ENCODE data around the gene LRP1. TPM values are rescaled to one million over a fixed set of nuclear protein-coding genes. Genes with fewer than 3 reads are reported as not detected.

The LRP1 gene
- total RNA-seq, 1 donor from 2014 or later, result 24.7 TPM

DNA sequence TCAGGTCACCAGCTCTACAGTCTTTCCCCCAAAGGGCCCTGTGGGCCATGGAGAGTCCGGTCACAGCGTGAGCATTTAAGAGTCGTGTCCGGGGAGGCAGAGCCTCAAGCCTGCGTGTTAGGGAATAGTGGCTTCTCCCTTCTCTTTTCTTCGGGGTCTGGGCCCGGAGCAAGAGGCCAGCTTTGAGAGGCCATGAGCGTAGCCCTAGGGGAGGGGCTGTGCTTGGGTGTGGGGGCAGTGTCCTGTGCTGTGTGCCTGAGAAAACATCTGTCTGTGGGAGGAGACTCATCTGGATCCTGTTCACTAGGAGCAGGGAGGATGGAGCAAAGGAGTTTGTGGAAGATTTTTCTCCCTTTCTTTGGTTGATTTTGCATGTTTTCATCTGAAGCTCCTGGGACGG, 13.8 kb downstream of the LRP1 start:
- no peaks in the 10 kb centered on the region for H3K9me3 Mint-ChIP-seq (ENCODE audit: unreplicated experiment)
- H3K36me3 Mint-ChIP-seq (ENCODE audit: low read depth, unreplicated experiment), result peaks cover 11% of the 10 kb centered on the region
- TF ChIP-seq, protein P1, sequence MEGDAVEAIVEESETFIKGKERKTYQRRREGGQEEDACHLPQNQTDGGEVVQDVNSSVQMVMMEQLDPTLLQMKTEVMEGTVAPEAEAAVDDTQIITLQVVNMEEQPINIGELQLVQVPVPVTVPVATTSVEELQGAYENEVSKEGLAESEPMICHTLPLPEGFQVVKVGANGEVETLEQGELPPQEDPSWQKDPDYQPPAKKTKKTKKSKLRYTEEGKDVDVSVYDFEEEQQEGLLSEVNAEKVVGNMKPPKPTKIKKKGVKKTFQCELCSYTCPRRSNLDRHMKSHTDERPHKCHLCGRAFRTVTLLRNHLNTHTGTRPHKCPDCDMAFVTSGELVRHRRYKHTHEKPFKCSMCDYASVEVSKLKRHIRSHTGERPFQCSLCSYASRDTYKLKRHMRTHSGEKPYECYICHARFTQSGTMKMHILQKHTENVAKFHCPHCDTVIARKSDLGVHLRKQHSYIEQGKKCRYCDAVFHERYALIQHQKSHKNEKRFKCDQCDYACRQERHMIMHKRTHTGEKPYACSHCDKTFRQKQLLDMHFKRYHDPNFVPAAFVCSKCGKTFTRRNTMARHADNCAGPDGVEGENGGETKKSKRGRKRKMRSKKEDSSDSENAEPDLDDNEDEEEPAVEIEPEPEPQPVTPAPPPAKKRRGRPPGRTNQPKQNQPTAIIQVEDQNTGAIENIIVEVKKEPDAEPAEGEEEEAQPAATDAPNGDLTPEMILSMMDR (IDR thresholded peaks at IDR 0.05; ENCODE audit: unreplicated experiment), result no peak
- no peak for DNase-seq (ENCODE audit: low spot score)
- H3K4me1 Mint-ChIP-seq (ENCODE audit: unreplicated experiment), result peaks cover 17% of the 10 kb centered on the region
- H3K27ac Mint-ChIP-seq (ENCODE audit: unreplicated experiment), result peak overlapping the region; percentile 42
- H3K27me3 Mint-ChIP-seq (ENCODE audit: unreplicated experiment), result peaks cover 15% of the 10 kb centered on the region
- H3K4me3 Mint-ChIP-seq (ENCODE audit: unreplicated experiment), result no peak overlapping the region

- H3K27ac Mint-ChIP-seq (ENCODE audit: unreplicated experiment), result no peak overlapping the region
- H3K27me3 Mint-ChIP-seq (ENCODE audit: unreplicated experiment), result peaks cover 15% of the 10 kb centered on the region
- peaks cover 11% of the 10 kb centered on the region for H3K36me3 Mint-ChIP-seq (ENCODE audit: low read depth, unreplicated experiment)
- no peaks in the 10 kb centered on the region for H3K9me3 Mint-ChIP-seq (ENCODE audit: unreplicated experiment)
- DNase-seq (ENCODE audit: low spot score), result no peak
- no peak overlapping the region for H3K4me3 Mint-ChIP-seq (ENCODE audit: unreplicated experiment)
- peaks cover 23% of the 10 kb centered on the region for H3K4me1 Mint-ChIP-seq (ENCODE audit: unreplicated experiment)
- TF ChIP-seq, protein P1 (IDR thresholded peaks at IDR 0.05; ENCODE audit: unreplicated experiment), result no peak
These were observed 14.4 kb downstream of the LRP1 start for GRCh38 chr12:57142727-57143126.

DNA sequence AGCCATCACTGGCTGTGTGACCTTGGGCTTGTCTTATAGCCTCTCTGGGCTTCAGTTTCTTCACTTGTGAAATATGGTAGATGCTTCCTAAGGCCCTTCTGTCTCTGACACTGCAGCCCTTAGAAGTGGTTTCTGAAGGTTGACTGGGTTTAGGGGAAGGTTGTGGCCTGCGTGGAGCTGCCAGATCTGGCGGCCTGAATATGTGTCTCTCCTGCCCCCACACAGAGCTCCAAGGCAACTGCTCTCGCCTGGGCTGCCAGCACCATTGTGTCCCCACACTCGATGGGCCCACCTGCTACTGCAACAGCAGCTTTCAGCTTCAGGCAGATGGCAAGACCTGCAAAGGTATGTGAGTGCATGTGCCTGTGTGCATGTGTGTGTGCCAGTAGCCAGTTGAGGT, 15.2 kb downstream of the LRP1 start:
- TF ChIP-seq, protein P1 (IDR thresholded peaks at IDR 0.05; ENCODE audit: unreplicated experiment), result no peak
- H3K9me3 Mint-ChIP-seq (ENCODE audit: unreplicated experiment), result no peaks in the 10 kb centered on the region
- no peak for DNase-seq (ENCODE audit: low spot score)
- H3K27me3 Mint-ChIP-seq (ENCODE audit: unreplicated experiment), result peaks cover 16% of the 10 kb centered on the region
- no peak overlapping the region for H3K4me3 Mint-ChIP-seq (ENCODE audit: unreplicated experiment)
- H3K4me1 Mint-ChIP-seq (ENCODE audit: unreplicated experiment), result peaks cover 30% of the 10 kb centered on the region
- H3K27ac Mint-ChIP-seq (ENCODE audit: unreplicated experiment), result no peak overlapping the region
- H3K36me3 Mint-ChIP-seq (ENCODE audit: low read depth, unreplicated experiment), result peaks cover 11% of the 10 kb centered on the region

DNA sequence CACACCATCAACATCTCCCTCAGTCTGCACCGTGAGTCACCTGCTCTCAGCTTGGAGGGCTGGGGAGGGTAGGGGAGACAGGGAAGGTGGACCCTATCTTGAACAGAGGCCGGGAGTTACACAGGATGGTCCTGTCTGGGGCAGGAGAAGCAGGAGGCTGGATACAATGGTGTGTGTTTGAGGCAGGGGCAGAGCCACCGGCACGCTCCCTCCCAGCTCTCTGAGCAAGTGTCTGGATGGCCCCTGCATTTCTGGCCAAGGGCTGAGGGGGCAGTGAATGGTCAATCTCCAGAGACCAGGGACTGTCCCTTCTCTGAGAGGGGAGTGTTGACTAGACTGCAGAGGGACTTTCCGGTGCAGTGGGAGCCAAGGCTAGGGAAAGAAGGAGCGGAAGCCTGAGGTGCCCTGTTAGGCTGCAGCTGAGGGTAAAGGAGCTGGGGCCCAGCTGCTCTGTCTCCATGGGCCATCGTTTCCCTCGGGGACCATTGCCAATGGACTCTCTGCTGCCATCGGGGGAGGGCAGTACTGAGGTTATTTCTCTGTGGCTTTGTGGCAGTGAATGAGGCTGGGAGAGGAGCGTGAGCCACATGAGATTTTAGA, 17.3 kb downstream of the LRP1 start:
- peaks cover 43% of the 10 kb centered on the region for H3K4me1 Mint-ChIP-seq (ENCODE audit: unreplicated experiment)
- H3K9me3 Mint-ChIP-seq (ENCODE audit: unreplicated experiment), result no peaks in the 10 kb centered on the region
- no peak for DNase-seq (ENCODE audit: low spot score)
- H3K4me3 Mint-ChIP-seq (ENCODE audit: unreplicated experiment), result no peak overlapping the region
- H3K27ac Mint-ChIP-seq (ENCODE audit: unreplicated experiment), result no peak overlapping the region
- H3K27me3 Mint-ChIP-seq (ENCODE audit: unreplicated experiment), result peaks cover 12% of the 10 kb centered on the region
- TF ChIP-seq, protein P1 (IDR thresholded peaks at IDR 0.05; ENCODE audit: unreplicated experiment), result no peak
- H3K36me3 Mint-ChIP-seq (ENCODE audit: low read depth, unreplicated experiment), result peaks cover 6% of the 10 kb centered on the region

- no peak overlapping the region for H3K4me3 Mint-ChIP-seq (ENCODE audit: unreplicated experiment)
- H3K4me1 Mint-ChIP-seq (ENCODE audit: unreplicated experiment), result peaks cover 46% of the 10 kb centered on the region
- no peak overlapping the region for H3K27ac Mint-ChIP-seq (ENCODE audit: unreplicated experiment)
- H3K27me3 Mint-ChIP-seq (ENCODE audit: unreplicated experiment), result peaks cover 16% of the 10 kb centered on the region
- H3K9me3 Mint-ChIP-seq (ENCODE audit: unreplicated experiment), result no peaks in the 10 kb centered on the region
- TF ChIP-seq, protein P1 (IDR thresholded peaks at IDR 0.05; ENCODE audit: unreplicated experiment), result no peak
- DNase-seq (ENCODE audit: low spot score), result no peak
- peaks cover 6% of the 10 kb centered on the region for H3K36me3 Mint-ChIP-seq (ENCODE audit: low read depth, unreplicated experiment)
These were observed 17.8 kb downstream of the LRP1 start for GRCh38 chr12:57146092-57146491.
